Trophoblast cell (in vitro differentiated cells and primary cell): Measurements from ENCODE around the gene EXOC4.

Experiments
- DNase-seq, 2 donors: peaks; one replicate each; pipeline ENCODE4 v3.0.0-alpha.2; 2016
- H2AFZ ChIP-seq: 2 replicates; pipeline ENCODE4 v1.6.1; 2013; ENCODE audit warnings: low read length, moderate library complexity, mild to moderate bottlenecking; ENCODE audit not compliant: insufficient read depth, poor library complexity
- H2AK5ac ChIP-seq: 2 replicates; pipeline ENCODE4 v1.6.1; 2013; ENCODE audit warnings: mild to moderate bottlenecking, low read length
- H2BK120ac ChIP-seq: 2 replicates; pipeline ENCODE4 v1.6.1; 2013; ENCODE audit warnings: low read length, mild to moderate bottlenecking, moderate library complexity; ENCODE audit not compliant: insufficient read depth, poor library complexity
- H2BK12ac ChIP-seq: 2 replicates; pipeline ENCODE4 v1.6.1; 2013; ENCODE audit warnings: mild to moderate bottlenecking, low read length, moderate library complexity
- H2BK5ac ChIP-seq: 2 replicates; pipeline ENCODE4 v1.6.1; 2013; ENCODE audit warnings: low read length, low read depth, moderate library complexity, mild to moderate bottlenecking; ENCODE audit not compliant: poor library complexity
- H3K14ac ChIP-seq: 2 replicates; pipeline ENCODE4 v1.6.1; 2013; ENCODE audit warnings: mild to moderate bottlenecking, low read length
- H3K18ac ChIP-seq: 2 replicates; pipeline ENCODE4 v1.6.1; 2013; ENCODE audit warnings: mild to moderate bottlenecking, low read length
- H3K23ac ChIP-seq: 2 replicates; pipeline ENCODE4 v1.6.1; 2013; ENCODE audit warnings: low read length
- H3K27ac ChIP-seq: 2 replicates; pipeline ENCODE4 v1.5.1; 2013; ENCODE audit warnings: low read depth, mild to moderate bottlenecking, inconsistent platforms, low read length, moderate library complexity
- H3K27me3 ChIP-seq: 2 replicates; pipeline ENCODE4 v1.6.1; 2013; ENCODE audit warnings: inconsistent platforms, mild to moderate bottlenecking, low read length, moderate library complexity; ENCODE audit not compliant: insufficient read depth
- H3K36me3 ChIP-seq, 2 experiments: 1 replicate in 1 of 2; 2 replicates in 1 of 2; pipeline ENCODE4 v1.6.1; 2013; ENCODE audit warnings: low read length in 2 of 2, mild to moderate bottlenecking in 2 of 2, moderate library complexity in 1 of 2; ENCODE audit not compliant: insufficient read depth in 2 of 2, control insufficient read depth in 1 of 2
- H3K4ac ChIP-seq: 2 replicates; pipeline ENCODE4 v1.6.1; 2013; ENCODE audit warnings: low read depth, mild to moderate bottlenecking, low read length, moderate library complexity
- H3K4me1 ChIP-seq, 2 experiments: 1 replicate in 1 of 2; 2 replicates in 1 of 2; pipeline ENCODE4 v1.6.1; 2013; ENCODE audit warnings: low read length in 2 of 2, mild to moderate bottlenecking in 2 of 2, moderate library complexity in 1 of 2; ENCODE audit not compliant: insufficient read depth in 2 of 2, control insufficient read depth in 1 of 2
- H3K4me2 ChIP-seq: 2 replicates; pipeline ENCODE4 v1.6.1; 2013; ENCODE audit warnings: inconsistent platforms, mild to moderate bottlenecking, low read length, moderate library complexity
- H3K4me3 ChIP-seq: 2 replicates; pipeline ENCODE4 v1.5.1; 2013; ENCODE audit warnings: mild to moderate bottlenecking, low read depth, low read length, inconsistent platforms
- H3K79me1 ChIP-seq: one replicate; pipeline ENCODE4 v1.6.1; 2013; ENCODE audit warnings: low read length
- H3K79me2 ChIP-seq: 2 replicates; pipeline ENCODE4 v1.6.1; 2013; ENCODE audit warnings: low read length, mild to moderate bottlenecking; ENCODE audit not compliant: control insufficient read depth, insufficient read depth, poor library complexity
- H3K9ac ChIP-seq: 2 replicates; pipeline ENCODE4 v1.6.1; 2013; ENCODE audit warnings: mild to moderate bottlenecking, low read length
- H3K9me3 ChIP-seq: 2 replicates; pipeline ENCODE4 v1.6.1; 2013; ENCODE audit warnings: low read depth, mild to moderate bottlenecking, control low read depth, inconsistent platforms, low read length; ENCODE audit not compliant: insufficient read depth
- H4K12ac ChIP-seq: 2 replicates; pipeline ENCODE4 v1.6.1; 2013; ENCODE audit warnings: low read depth, mild to moderate bottlenecking, low read length, moderate library complexity
- H4K8ac ChIP-seq: 2 replicates; pipeline ENCODE4 v1.6.1; 2013; ENCODE audit warnings: low read depth, mild to moderate bottlenecking, low read length, moderate library complexity
- H4K91ac ChIP-seq: one replicate; pipeline ENCODE4 v1.6.1; 2013; ENCODE audit warnings: low read depth, mild to moderate bottlenecking, low read length, moderate library complexity
- WGBS: extraction: QIAGEN DNeasy Blood & Tissue Kit; methylation state at CpG from one replicate; pipeline ENCODE4 v1.1.7; 2013; ENCODE audit warnings: missing lambda C conversion rate; ENCODE audit not compliant: insufficient read length, insufficient coverage; ENCODE audit errors: extremely low coverage; 5-methylcytosine and 5-hydroxymethylcytosine counted together

EXOC4 gene

DNA sequence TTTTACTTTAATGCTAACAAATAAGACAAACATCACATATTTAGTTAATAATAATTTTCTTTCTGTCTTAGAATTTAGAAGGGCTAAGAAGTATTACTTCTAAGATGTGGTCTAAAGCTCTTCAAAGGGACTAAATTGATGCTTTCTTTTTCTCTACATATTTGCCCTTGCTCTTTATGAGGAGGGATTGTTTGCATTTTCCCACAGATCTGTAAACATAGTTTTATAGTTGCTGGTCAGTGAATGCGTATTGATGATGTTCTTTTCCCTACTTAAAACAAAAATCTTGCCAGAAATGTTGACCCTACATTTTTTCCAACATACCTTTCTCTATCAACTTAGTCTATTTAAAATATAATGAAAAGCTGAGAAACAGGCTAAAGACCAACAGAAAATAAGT lies 501.8 kb downstream of the EXOC4 start:
- no peak overlapping the region for H3K23ac ChIP-seq
- no peak overlapping the region for H2BK120ac ChIP-seq
- H2BK5ac ChIP-seq = no peak overlapping the region
- no peaks in the 10 kb centered on the region for H3K36me3 ChIP-seq
- no peak overlapping the region for H2AFZ ChIP-seq
- no peak overlapping the region for H2BK12ac ChIP-seq
- H3K4me3 ChIP-seq = no peak overlapping the region
- no peak overlapping the region for H3K9ac ChIP-seq
- H4K12ac ChIP-seq = no peak overlapping the region
- no peak for DNase-seq
- no peaks in the 10 kb centered on the region for H3K79me1 ChIP-seq
- H3K79me2 ChIP-seq = no peaks in the 10 kb centered on the region
- H3K4me2 ChIP-seq = no peak overlapping the region
- H3K4ac ChIP-seq = no peak overlapping the region
- H3K14ac ChIP-seq = no peak overlapping the region
- H3K18ac ChIP-seq = no peak overlapping the region
- no peak overlapping the region for H4K8ac ChIP-seq
- no peak overlapping the region for H4K91ac ChIP-seq
- H3K4me1 ChIP-seq = peaks cover 0 to 2% of the 10 kb centered on the region in 2 experiments
- no peaks in the 10 kb centered on the region for H3K27me3 ChIP-seq
- no peak overlapping the region for H3K27ac ChIP-seq
- no CpG with 5 or more reads among the region's 1 CpG for WGBS
- no peaks in the 10 kb centered on the region for H3K9me3 ChIP-seq
- H2AK5ac ChIP-seq = no peak overlapping the region

- Histone ChIP-seq H3K9me3 (no peaks in the 10 kb centered on the region), H3K23ac (no peak overlapping the region), H3K4me2 (no peak overlapping the region), H3K36me3 (no peaks in the 10 kb centered on the region), H4K91ac (no peak overlapping the region), H3K79me2 (no peaks in the 10 kb centered on the region), H3K4ac (no peak overlapping the region), H2AFZ (no peak overlapping the region), H3K4me3 (no peak overlapping the region), H3K4me1 (peaks cover 0 to 2% of the 10 kb centered on the region in 2 experiments), H2BK12ac (no peak overlapping the region), H4K8ac (no peak overlapping the region), H2BK120ac (no peak overlapping the region), H4K12ac (no peak overlapping the region), H3K18ac (no peak overlapping the region), H3K14ac (no peak overlapping the region), H3K79me1 (no peaks in the 10 kb centered on the region), H3K9ac (no peak overlapping the region), H2BK5ac (no peak overlapping the region), H2AK5ac (no peak overlapping the region), H3K27ac (no peak overlapping the region), H3K27me3 (no peaks in the 10 kb centered on the region)
- no peak for DNase-seq
Observed at GRCh38 chr7:133755901-133756300, 503.0 kb downstream of the EXOC4 start.

- no peak overlapping the region for H2AK5ac ChIP-seq
- H4K91ac ChIP-seq = no peak overlapping the region
- H3K79me2 ChIP-seq = no peaks in the 10 kb centered on the region
- no peak overlapping the region for H3K4me2 ChIP-seq
- H3K14ac ChIP-seq = no peak overlapping the region
- H3K23ac ChIP-seq = no peak overlapping the region
- no peak overlapping the region for H4K8ac ChIP-seq
- no peak overlapping the region for H3K4me3 ChIP-seq
- no peak overlapping the region for H2BK5ac ChIP-seq
- H4K12ac ChIP-seq = no peak overlapping the region
- no peak overlapping the region for H2AFZ ChIP-seq
- H3K4me1 ChIP-seq = no peaks in the 10 kb centered on the region
- no peak overlapping the region for H3K9ac ChIP-seq
- no peak overlapping the region for H3K27ac ChIP-seq
- DNase-seq = no peak
- H3K18ac ChIP-seq = no peak overlapping the region
- no peak overlapping the region for H2BK120ac ChIP-seq
- WGBS = no CpG with 5 or more reads among the region's 4 CpGs
- H3K9me3 ChIP-seq = no peaks in the 10 kb centered on the region
- H3K4ac ChIP-seq = no peak overlapping the region
- no peaks in the 10 kb centered on the region for H3K79me1 ChIP-seq
- H2BK12ac ChIP-seq = no peak overlapping the region
- H3K36me3 ChIP-seq = no peaks in the 10 kb centered on the region
- no peaks in the 10 kb centered on the region for H3K27me3 ChIP-seq
Observed at GRCh38 chr7:133761443-133761842, 508.6 kb downstream of the EXOC4 start.

DNA sequence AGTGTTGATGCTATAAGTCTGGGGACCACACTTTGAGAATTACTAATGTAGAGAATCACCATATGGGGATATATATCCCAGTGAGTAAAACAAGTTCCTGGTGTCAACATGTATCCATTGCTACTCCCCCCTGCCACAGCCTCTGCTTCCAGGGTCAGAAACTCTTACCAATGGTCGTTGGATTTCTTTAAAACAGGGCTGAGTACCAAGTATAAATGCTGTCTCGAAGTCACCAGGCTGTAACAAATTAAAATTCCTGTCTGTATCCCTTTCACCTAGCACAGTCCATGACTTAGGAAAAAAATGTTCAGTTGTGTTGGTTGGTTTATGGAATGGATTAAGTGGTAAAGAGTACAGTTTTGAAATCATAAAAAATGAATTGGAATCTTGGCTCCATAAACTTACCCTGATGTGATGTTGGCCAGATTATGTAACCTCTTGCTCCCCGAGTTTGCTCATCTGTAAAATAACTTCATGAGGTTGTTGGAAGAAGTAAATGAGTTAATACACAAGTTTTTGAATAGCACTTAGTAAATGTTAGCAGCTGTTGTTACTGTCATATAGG lies 510.3 kb downstream of the EXOC4 start:
- Histone ChIP-seq H2BK12ac (no peak overlapping the region), H3K18ac (no peak overlapping the region), H3K4ac (no peak overlapping the region), H3K36me3 (no peaks in the 10 kb centered on the region), H3K79me1 (no peaks in the 10 kb centered on the region), H4K8ac (no peak overlapping the region), H3K4me3 (no peak overlapping the region), H4K12ac (no peak overlapping the region), H3K27ac (no peak overlapping the region), H3K9ac (no peak overlapping the region), H3K27me3 (no peaks in the 10 kb centered on the region), H3K4me2 (no peak overlapping the region), H2AFZ (no peak overlapping the region), H3K4me1 (no peaks in the 10 kb centered on the region), H3K23ac (no peak overlapping the region), H3K9me3 (no peaks in the 10 kb centered on the region), H2BK5ac (no peak overlapping the region), H3K79me2 (no peaks in the 10 kb centered on the region), H3K14ac (no peak overlapping the region), H4K91ac (no peak overlapping the region), H2AK5ac (no peak overlapping the region), H2BK120ac (no peak overlapping the region)
- no CpG with 5 or more reads among the region's 3 CpGs for WGBS
- DNase-seq = no peak
